Measurements from ENCODE around the gene PANK4.
"Not testable (repeated sequence)": the region's sequence is repeated elsewhere in the genome, so short reads cannot be mapped to it uniquely, and the experiment has no call there.

Gene PANK4

DNA sequence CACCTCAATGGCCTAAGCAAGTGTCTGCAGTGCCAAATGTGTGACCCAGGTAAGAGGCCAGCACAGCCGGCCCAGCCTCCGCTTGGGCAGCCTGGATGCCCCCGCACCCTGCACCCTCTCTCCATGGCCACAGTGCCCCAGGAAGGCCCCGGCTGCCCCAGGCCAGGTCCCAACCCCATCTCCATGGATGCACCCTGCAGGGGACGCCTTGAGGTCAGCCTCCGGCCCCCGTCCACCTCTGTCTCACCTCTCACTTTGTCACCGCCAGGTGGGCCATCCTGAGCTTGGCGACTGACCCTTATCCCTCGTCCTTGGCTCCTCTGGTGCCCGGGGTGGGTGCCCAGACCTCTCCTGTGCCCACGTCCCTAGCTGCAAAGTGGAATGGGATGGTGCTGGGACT, 32.0 kb upstream of the PANK4 start:
- DNase-seq, result no peak

DNA sequence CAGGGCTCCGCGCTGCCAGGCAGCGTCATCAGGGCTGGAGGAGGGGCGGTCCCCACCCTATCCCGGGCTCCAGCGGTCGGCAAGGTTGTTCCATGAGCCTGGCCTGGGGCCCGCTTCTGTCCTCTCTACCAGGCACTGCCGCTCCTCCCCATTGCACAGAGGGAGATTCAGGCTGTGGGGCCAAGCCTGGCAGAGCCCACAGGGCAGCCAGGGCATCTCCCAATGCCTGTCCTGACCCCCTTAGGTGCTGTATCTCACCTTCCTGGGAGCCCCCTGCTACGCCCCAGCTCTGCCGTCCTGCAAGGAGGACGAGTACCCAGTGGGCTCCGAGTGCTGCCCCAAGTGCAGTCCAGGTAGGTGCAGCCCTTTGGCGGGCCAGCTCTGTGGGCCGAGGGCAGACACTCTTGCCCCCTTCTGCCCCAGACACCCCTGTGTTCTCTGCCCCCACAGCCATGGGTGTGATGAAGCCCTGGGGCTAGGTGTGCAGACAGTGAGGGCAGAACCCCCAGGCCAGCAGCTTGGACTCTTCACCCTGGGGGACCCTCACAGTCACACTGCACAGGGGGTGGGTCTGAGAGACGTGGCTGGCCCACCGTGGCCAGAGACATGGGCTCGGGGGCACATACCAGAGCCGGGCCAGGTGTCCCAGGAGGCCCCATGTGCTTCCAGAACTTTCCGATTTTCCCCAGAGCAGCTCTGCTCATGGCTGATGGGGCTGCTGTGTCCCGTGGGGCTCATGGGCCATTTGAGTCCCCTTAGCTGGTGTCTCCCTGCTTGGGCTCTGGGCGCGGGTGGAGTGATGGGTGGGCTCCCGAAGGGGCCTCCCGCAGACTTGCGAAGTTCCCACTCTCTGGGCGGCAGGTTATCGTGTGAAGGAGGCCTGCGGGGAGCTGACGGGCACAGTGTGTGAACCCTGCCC, 31.3 kb upstream of the PANK4 start:
- DNase-seq, result no peak

- DNase-seq, result no peak
Observed at GRCh38 chr1:2556678-2557481, 30.5 kb upstream of the PANK4 start.

GRCh38 chr1:2556277-2556677, 29.9 kb upstream of the PANK4 start, which contains the start of gene TNFRSF14:
Gene TNFRSF14, plus strand, starts transcription at chr1:2556371. Its CDS starts 294 bp downstream, at chr1:2556665.
- DNase-seq, result peak; percentile 51

DNA sequence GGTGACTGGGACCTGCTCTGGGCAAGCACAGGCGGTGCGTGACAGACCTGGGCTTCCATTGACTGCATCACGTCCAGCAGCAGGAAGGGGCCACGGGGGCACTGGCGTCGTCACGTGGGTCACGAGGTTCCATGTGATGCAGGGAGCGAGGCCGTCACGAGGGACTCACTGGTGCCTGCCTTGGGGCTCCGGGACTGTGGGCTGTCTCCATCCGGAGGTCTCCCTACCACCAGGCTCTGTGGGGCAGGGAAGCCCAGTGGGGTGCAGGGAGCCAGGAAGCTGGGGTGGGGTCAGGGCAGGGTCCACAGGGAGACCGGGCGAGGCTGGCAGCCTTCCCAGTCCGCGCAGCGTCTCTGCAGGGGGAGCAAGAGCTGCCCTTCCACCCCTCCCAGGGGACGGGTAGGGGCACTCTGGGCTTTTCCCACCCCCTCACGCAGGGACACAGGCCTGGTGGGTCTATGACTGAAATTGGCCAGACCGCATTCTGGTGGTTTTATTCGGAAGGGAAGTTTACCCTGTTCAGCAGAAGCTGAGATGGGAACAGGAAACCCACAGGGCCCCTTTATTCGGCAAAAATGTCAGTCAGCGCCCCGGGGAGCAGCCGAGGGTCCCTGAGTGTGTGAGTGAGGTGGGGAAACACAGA, 29.4 kb upstream of the PANK4 start:
- peak; percentile 84 for DNase-seq

- DNase-seq, result peak; percentile 26
Observed at GRCh38 chr1:2554621-2555387, 28.4 kb upstream of the PANK4 start.

GRCh38 chr1:2553871-2554620, 27.6 kb upstream of the PANK4 start:
- DNase-seq, result no peak

- DNase-seq, result not testable (repeated sequence)
Observed at GRCh38 chr1:2553076-2553475, 26.7 kb upstream of the PANK4 start.

- no peak for DNase-seq
Observed at GRCh38 chr1:2552189-2552588, 25.8 kb upstream of the PANK4 start.

- DNase-seq, result not testable (repeated sequence)
Observed at GRCh38 chr1:2551544-2551943, 25.1 kb upstream of the PANK4 start.

DNA sequence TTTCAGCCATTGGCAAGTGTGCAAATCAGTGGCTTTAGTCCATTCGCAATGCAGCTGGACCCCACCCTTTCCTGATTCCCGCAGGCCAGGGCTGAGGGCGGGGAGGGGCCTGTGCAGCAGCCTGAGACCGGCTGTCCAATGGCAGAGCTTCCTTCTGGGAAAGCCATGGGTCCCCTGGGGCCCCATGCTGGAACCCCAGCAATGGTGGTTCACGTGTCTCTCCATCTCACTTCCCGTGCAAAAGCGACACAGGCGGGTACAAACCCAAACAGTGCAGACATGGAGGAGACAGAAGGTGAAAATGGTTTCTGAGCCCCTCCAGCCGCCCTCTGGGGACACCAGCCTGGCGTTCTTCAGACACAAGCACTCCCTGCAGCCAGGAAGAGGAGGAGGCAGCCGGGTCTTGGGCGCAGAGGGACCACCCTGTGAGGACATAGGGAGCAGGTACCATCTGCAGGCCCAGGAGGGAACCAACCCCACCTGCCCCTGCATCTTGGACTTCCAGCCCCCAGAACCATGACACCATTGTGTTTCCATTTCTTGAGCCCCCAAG, 24.0 kb upstream of the PANK4 start:
- not testable (repeated sequence) for DNase-seq

- not testable (repeated sequence) for DNase-seq
Observed at GRCh38 chr1:2549367-2550029, 23.1 kb upstream of the PANK4 start.

- DNase-seq, result peak; percentile 65
Observed at GRCh38 chr1:2548068-2548589, 21.7 kb upstream of the PANK4 start.

- DNase-seq, result peak; percentile 19
Observed at GRCh38 chr1:2547210-2548067, 21.0 kb upstream of the PANK4 start.

DNA sequence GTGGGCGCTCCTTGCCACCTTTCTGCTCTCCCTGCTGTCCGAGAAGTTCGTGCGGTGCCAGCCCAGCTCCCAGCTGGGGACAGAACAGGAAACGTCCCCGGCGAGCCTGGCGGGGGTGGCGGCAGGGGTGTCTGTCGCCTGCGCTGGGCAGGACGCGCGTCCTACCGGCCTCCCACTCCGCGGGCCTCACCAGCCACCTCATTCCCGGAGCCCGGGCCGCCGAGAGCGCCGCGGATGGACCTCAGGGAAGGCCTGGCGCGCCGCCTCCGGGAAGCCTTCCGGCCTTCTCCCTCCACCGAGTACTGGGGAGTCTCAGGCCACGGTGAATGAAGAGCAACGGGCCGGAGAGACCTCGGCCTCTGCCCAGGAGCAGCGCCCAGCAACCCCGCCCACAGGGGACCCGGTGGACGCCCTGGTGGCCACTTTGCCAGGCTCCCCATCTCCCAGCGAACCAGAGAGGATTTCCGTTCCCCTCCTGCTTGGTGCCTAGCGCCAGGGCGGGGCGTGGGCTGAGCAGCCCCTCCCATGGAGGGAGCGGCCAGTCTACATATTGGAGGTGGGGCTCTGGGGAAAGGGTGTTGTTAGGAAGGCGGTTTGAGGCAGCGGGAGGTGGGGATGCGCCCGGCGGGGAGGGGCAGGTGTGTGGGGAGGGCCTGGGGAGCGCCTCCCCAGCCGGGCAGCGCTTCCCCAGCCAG, 20.3 kb upstream of the PANK4 start:
- peak; percentile 84 for DNase-seq

DNA sequence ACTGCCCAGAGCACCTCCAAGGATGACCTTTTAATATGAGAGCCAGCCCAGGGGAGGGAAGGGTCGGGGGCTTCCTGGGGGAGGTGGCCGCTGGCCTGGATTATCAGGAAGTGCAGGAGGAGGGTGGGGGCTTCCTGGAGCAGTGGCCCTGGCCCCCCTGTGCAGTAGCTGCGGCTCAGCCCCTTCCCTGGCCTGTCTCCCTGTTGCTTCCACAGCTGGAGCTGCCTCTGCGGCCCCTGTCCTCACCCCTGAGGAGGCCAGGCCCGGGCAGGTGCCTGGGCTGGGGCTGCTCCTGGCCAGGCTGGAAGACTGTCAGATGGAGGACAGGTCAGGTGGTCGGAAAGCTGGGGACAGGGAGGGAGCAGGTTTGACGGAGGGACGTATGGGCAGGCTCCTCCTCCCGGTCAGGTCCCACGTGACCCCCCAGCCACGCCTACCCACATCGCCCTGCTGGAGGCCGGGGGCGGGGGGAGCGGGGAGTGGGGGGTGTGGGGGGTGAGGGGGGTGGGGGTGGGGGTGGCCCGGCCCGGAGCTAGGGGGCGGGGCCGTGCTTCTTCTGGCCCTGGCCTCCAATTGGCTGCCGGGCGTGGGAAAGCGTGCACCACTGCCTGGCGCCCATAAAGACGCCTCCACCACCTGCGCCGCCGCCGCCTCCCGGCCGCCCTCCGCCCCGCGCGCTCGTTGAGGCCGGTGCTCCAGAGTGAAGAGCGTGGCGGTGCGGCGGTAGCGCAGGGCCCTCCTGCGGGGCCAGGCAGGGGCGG, 19.5 kb upstream of the PANK4 start:
- DNase-seq, result peak; percentile 85

GRCh38 chr1:2544875-2545640, 18.7 kb upstream of the PANK4 start:
- no peak for DNase-seq

Measured in MV-4-11 (cell line).